Femur (tissue), 1 donor: Measurements from ENCODE around the gene NMU.
A peak's percentile ranks its signal among the peaks of the same experiment; 100 is the strongest.
"Not testable (repeated sequence)": the region's sequence is repeated elsewhere in the genome, so short reads cannot be mapped to it uniquely, and the experiment has no call there.

Source experiments
- DNase-seq: peaks from one replicate; pipeline ENCODE4 v3.0.0-alpha.2; 2017

NMU gene

DNA sequence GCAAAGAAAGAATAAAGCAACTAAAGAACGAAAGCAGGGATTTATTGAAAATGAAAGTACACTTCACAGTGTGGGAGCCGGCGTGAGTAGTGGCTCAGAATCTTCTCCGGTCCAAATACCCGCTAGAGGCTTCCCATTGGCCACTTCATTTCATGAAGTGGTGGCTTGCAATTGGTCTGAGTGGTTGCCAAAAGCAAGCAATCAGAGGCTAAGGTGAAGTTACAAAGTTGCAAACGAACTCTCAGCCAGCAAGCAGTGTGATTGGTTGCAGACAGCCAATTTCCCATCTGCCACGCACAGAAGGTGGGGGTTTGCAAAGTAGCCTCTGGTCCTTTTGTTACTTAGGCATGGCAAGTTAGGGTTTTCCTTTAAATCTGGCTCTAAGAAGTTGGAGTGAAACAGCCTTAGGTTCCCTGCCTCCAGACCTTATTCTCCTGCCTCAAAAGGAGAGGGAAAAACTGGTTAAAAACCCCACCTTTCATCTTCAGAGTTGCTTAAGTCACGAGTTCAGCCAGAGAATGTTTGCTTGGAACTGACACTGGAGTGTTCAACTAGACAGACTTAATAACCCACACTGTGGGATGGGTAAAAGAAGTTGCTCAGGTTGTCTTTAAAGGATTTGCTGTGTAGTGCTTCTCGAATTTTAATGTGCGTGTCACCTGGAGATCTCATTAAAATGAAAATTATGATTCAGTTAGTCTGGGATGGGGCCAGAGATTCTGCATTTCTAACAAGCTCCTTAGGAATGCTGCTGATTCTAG lies 82.5 kb downstream of the NMU start:
- peak; percentile 51 for DNase-seq

DNA sequence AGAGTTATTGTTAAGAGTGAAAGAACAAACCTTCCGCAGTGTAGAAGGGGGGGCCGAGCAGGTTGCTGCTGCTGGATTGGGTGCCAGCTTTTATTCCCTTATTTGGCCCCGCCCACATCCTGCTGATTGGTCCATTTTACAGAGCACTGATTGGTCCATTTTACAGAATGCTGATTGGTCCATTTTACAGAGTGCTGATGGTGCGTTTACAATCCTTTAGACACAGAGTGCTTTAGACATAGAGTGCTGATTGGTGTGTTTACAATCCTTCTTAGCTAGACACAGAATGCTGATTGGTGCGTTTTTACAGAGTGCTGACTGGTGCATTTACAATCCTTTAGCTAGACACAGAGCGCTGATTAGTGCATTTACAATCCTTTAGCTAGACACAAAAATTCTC lies 84.1 kb downstream of the NMU start:
- DNase-seq: not testable (repeated sequence)

DNA sequence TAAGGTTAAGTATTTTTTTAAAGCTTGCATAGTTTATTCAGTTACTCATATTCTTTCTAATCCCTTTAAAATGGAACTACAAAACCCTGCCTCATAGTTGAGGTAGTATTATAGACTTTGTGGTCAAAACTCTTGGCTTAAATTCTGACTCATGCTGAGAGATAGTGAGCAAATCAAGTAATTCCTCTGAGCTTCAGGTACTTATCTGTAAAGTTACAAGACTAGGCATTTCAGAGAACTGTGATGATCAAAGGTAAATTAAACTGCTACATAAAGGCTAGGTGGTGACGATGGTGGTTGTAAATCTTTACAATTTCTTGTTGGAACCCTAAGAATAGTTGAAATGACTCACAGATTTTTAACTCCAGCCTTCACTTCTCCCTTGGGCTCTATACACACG lies 86.2 kb downstream of the NMU start:
- DNase-seq: no peak

DNA sequence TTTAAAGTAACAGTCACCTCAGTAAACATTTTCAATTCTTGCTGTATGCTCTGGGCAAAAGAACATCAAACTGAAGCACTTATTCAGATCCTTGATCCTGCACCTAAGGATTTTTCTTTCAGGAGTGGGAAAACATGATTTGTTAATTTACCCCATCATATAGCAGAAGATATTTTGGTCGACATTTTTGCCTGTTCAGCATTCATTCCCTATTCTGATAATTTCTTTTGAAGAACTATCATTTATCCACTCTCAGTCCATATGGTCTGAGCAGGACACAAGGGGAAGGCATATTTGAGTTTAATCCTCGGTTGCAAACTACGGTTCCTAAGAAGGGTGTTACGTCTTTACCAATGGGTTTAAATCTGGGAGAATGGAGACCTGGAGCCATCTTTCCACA lies 88.2 kb downstream of the NMU start:
- no peak for DNase-seq

DNA sequence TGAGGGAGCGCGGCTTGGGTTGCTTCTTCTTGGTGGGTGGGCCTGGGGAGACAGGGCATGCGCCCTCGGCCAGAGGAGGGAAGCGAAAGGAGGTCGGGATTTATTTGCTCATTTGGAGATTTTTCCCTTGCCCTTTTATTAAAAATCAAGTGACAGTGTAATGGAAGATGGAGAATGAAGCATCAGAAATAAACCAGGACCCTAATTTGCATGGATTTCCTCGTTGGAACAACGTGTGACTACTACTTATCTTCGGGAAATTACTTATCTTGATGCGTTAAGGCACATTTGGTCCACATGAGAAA lies 88.7 kb downstream of the NMU start:
- no peak for DNase-seq

DNA sequence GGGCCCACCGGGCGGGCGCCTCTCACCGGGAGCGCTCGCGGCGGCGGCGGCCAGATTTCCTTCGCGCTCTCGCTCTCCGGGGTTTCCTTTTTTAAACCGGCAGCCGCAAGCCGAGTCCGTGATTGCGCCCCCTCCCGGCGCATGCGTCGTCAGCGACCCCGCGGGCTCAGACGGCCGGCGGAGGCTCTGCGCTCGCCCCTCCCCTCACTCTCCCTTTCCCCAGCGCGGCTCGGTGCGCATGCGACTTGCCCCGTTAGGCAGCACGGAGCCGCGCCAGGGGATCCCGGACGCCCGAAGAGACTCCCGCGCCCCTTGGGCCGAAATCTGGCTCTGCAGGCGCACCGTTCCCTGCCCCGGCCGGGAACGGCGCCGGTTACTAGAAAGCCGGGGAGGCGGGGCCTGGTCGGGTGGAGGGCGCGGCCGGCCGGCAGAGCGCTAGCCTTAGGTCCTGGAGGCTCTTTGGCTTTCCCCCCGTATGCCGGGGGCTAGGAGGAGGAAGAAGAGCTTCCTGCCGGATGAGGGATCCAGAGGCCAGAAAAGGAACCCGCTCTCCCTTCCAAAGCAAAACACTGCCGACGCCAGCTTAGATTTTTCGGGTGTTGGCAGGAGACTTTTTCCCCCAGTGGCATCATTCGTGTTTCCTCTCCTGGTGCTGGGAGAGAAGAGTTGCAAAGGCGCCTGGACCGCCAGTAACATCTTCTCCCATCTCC lies 89.2 kb downstream of the NMU start, which contains the start of gene CLOCK:
Gene CLOCK (minus strand): TSS at position 154 of the 710 bp plus-strand sequence. CDS start 64,124 bp downstream, outside the sequence.
- DNase-seq: peak; percentile 92

DNA sequence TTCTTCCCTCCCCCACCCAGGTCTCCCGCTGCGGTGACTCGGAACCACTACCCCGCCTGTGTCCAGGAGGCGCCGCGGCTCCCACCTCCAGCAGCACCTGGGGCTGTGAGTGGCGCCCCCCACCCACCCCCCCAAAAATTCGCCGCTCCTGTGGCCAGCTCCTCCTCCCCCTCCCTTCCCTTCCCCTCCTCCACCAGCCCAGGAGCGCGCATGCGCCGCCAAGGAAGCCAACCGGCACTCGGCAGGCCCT lies 89.7 kb downstream of the NMU start:
- no peak for DNase-seq

DNA sequence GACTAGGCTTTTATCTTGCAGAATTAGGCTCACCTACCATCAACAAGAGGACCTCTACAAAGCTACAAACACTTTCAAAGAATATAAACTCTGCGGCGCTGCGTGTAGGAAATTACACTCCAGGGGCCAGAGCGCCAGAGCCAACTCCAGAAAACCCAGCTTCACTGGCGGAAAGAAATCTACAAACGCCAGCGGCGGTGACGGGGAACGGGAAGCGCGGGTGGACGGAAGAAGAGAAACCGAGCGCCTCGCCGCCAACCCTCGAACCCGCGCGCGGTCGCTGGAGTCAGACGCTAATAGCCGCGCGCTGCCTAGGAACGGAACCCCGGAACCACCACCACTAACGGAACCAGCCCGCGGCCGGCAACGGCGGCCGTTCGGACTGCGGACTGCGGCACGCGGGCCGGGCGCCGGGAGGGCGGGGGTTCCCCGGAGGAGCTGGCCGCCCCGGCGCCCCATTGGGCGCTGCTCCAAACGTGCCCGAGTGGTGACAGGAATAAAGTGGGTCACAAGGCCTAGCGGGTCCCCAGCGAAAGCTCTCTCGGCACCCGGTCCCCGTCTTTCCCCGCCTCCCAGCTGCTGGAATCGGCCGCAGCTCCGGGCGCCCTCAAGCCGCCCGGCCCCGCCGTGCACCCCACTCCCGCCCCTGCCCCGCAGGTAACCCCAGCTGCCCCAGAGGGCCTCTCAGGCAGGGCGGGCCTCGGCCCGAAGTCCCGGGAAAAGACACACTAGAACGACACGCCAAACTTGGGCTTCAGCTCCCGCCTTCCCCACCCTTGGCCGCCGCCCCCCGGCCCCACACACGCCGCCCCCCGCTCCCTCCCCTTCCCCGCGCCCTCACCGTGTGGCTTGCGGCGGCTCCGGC lies 90.2 kb downstream of the NMU start:
- peak; percentile 89 for DNase-seq
